Lower leg skin (tissue), 4 donors: ENCODE measurements around the gene LRRC19. TPM values are rescaled to one million over a fixed set of nuclear protein-coding genes. Genes with fewer than 3 reads are reported as not detected.

ENCODE experiments used
- DNase-seq, 2 donors: peaks; one replicate each; pipeline ENCODE4 v3.0.0-alpha.2; 2019; ENCODE audit warnings: low spot score in 2 of 2
- H3K4me3 ChIP-seq: fragments of 200-600 bp; sonication (generic); 2 replicates; pipeline ENCODE4 v1.5.1; 2017; ENCODE audit warnings: mild to moderate bottlenecking, low read depth; ENCODE audit not compliant: poor library complexity, severe bottlenecking
- CTCF ChIP-seq, 3 donors: fragments of 450-650 bp; IDR thresholded peaks; one replicate each; pipeline ENCODE4 v1.5.1; 2016; ENCODE audit warnings: antibody characterized with exemption in 3 of 3, mild to moderate bottlenecking in 3 of 3, moderate library complexity in 2 of 3
- POLR2A ChIP-seq, 2 donors: fragments of 450-650 bp; IDR thresholded peaks; one replicate each; pipeline ENCODE4 v1.6.1; 2016 to 2017; ENCODE audit warnings: antibody characterized with exemption in 2 of 2, mild to moderate bottlenecking in 1 of 2, moderate library complexity in 1 of 2
- WGBS, 2 donors: methylation state at CpG; one replicate each; pipeline ENCODE4 v1.1.5; 2018; 5-methylcytosine and 5-hydroxymethylcytosine counted together
- intact Hi-C: fragments of 100-400 bp; cut with DNase I; formaldehyde crosslinking; loops from one replicate; pipeline ENCODE4 v1.15.0; 2023; ENCODE audit warnings: low total_unique reads
- total RNA-seq, 4 donors: library from RNA; depleted of rRNA; stranded (reverse); fragments of >200 nt; gene quantifications; one replicate each; pipeline ENCODE4 v1.1.0, GENCODE V29; 2016

LRRC19 gene
- total RNA-seq, 4 donors from 2014 or later, result not detected

DNA sequence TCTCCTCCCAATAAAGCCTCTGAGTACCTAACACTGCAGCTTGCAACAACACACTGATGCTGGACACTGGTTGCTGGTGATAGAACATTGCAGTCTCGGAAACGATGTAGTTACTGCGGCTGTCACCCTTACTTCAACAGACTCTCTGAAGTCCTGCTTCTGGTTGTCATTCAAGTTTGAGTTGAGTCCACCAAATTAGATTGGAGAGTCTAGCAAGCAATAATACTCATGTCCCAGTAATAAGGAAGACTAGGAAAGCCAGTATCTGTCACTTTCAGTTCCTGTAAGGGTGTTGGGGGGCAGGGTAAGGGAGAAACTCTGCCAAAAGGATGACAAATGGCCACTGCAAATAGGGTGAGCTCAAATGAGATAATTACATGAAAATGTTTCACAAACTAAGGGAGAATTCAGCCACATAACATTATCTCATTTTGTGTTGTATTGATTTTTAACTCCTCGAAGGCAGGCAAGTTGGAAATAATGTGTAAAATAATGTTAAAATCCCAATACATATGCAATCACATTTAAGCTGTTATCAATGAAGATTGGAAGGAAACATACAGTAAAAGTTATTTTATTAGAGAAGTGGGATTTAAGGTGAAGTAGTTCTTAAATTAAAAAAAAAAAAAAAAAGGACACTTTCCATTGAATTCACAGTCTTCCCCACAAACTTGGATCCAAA lies 50.1 kb downstream of the LRRC19 start:
- DNase-seq, result no peak
- TF ChIP-seq CTCF (IDR thresholded peaks at IDR 0.05), result no peak
- 58 to 72% methylated on average over 4 of the region's 4 CpGs for WGBS, 2 donors
- intact Hi-C loops, result no loop called here
- no peak overlapping the region for H3K4me3 ChIP-seq

DNA sequence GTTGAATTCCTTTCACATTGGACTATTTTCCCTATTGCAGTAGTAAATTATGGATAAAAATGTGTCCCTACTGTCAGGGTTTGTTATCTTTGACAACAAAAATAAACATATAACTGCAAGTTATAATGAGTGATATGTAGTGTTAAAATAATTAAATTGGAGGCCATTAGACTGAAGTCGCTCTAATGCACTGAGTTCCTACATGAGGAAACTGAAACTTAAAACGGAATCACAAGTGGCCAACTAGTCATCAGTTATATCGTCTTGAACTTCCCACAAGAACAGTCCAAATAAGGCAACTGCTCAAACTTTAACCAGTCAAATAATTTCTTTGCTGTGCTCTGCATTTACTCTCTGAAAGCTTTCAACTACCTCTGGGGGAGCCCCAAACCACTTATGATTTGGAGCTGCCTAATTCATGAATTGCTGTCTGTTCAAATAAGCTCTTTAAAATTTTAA lies 51.4 kb downstream of the LRRC19 start:
- intact Hi-C loops, result no loop called here
- no peak for DNase-seq
- no peak for TF ChIP-seq CTCF (IDR thresholded peaks at IDR 0.05)
- no peak for TF ChIP-seq POLR2A (IDR thresholded peaks at IDR 0.05)
- WGBS, 2 donors, result 68 to 78% methylated on average over 3 of the region's 3 CpGs
- no peak overlapping the region for H3K4me3 ChIP-seq

DNA sequence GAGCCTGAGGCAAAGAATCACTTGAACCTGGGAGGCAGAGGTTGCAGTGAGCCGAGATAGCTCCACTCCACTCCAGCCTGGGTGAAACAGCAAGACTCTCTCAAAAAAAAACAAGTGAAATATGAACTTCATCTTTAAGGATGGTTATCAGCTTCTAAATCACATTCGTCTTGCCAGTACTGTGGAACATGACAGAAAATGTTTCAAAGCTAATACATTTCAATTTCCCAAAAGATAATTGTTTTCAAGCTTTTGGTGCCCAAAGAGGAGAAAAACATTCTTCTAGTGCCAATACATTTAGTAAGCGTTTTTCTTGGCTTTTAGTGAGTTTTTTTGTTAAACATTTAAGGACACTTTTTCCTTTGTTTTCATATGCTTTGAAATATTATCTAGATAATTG lies 53.7 kb downstream of the LRRC19 start:
- intact Hi-C loops, result no loop called here
- no peak for DNase-seq
- no peak for TF ChIP-seq CTCF (IDR thresholded peaks at IDR 0.05)
- no peak for TF ChIP-seq POLR2A (IDR thresholded peaks at IDR 0.05)
- H3K4me3 ChIP-seq, result no peak overlapping the region
- WGBS, 2 donors, result 53 to 65% methylated on average over 3 of the region's 3 CpGs

GRCh38 chr9:26950521-26950920 lies 55.0 kb downstream of the LRRC19 start:
- intact Hi-C loops, result no loop called here
- TF ChIP-seq CTCF (IDR thresholded peaks at IDR 0.05), result no peak
- no peak for TF ChIP-seq POLR2A (IDR thresholded peaks at IDR 0.05)
- H3K4me3 ChIP-seq, result no peak overlapping the region
- 88% methylated on average over 1 of the region's 1 CpG for WGBS, 2 donors
- DNase-seq, result no peak

- DNase-seq, result no peak
- TF ChIP-seq POLR2A (IDR thresholded peaks at IDR 0.05), result no peak
- 58 to 70% methylated on average over 6 of the region's 6 CpGs for WGBS, 2 donors
- no peak overlapping the region for H3K4me3 ChIP-seq
- intact Hi-C loops, result loop anchor here (10.0 kb wide), 1 partner anchor 625 kb away; the partner anchor contains the start of gene C9orf72
These were observed 55.8 kb downstream of the LRRC19 start for GRCh38 chr9:26949637-26950069.

- 1 to 2% methylated on average over 9 of the region's 9 CpGs for WGBS, 2 donors
- DNase-seq, result no peak
- intact Hi-C loops, result loop anchor here (10.0 kb wide), 1 partner anchor 627 kb away; the partner anchor contains the start of gene C9orf72
- no peak overlapping the region for H3K4me3 ChIP-seq
- TF ChIP-seq POLR2A (IDR thresholded peaks at IDR 0.05) (no peak), CTCF (IDR thresholded peaks at IDR 0.05) (no peak)
These were observed 57.7 kb downstream of the LRRC19 start for GRCh38 chr9:26947736-26948135.
